ENCODE results near the gene BBS9. TPM values are rescaled to one million over a fixed set of nuclear protein-coding genes. Genes with fewer than 3 reads are reported as not detected.

Gene BBS9
- total RNA-seq, 1 experiment from 2014 or later: 8.1 TPM

DNA sequence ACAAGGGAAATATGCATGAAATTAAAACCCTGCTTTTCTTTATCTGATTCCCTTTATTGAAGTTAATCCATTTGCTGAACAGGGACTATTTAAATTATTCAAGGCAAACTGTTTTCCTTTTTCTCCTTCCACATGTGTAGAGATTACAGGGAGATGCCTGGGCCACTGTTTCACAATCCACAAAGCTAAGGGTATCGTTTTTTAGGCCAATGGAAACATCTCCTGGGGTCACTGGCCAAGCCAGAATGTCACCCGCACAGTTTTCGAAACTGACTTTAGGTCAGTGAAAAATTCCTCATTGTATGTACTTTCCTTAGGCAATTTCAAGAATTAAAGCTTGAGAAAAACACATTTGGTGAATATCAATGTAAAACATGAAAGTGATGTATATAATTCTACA is 516.8 kb downstream of the BBS9 start:
- no peak for DNase-seq (ENCODE audit: low read depth)

DNA sequence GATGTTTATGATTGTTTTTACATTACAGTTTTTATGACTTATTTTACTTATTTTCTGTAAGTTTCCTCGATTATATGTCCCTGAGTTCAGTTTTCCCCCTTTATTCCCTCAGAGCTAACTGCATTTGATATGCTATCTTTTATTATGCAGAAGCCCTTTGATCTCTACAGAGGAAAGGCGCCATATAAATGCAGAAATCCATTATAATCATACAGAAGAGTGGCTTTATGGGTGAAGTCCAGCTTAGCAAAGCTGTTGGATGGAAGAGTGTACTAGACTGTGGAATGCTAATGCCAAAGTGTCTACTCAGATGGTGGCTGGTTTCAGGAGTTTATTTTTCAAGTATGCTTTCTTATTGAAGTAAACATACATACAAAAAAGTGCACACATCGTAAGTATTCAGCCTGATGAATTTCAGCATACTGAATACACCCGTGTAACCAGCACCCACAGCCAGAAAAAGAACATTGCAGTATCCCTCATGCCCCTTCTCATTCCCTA is 517.6 kb downstream of the BBS9 start:
- DNase-seq (ENCODE audit: low read depth): no peak

DNA sequence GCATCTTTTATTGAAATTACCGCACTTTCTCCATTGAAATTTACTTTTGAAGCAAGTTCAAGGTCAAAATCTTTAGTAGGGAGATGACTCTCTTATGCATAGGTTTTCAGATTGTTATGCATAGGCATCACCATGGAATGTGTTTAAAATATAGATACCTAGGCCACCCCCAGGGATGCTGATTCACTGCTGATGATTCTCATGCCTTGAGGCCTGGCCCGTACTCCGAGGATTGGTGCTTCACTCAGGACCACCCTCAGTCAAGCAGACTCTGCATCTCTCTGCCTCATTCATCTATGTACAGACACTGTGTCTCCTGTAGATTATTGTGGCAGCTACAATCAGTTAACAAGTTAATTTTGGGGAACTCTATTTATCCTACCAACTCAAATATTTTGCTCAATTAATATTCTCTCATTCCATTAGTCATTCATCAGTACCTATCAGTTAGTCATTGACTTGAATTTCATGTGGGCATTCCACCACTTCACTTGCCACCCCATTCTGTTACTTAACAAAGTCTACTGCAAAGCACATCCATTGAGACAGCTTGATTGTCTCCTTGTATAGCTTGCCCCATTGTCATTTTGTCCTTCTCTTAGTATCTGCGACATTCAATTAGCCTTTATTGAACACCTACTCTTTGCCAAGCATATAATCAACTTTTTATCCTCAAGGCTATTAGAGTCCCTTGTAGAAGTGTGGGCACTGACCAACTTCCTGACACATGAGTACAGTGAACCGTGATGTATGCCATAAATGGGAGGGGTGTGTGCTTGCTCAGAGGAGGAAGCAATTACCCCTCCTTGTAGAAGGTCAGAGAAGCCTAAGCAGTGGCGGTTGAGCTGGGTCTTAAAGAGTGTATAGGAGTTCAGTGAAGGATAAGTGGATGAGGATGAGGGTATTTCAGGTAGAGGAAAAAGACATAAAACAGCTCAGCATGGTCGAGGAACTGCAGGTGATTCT is 520.4 kb downstream of the BBS9 start:
- DNase-seq (ENCODE audit: low read depth): no peak

GRCh38 chr7:33650828-33651227 is 521.5 kb downstream of the BBS9 start:
- no peak for DNase-seq (ENCODE audit: low read depth)

DNA sequence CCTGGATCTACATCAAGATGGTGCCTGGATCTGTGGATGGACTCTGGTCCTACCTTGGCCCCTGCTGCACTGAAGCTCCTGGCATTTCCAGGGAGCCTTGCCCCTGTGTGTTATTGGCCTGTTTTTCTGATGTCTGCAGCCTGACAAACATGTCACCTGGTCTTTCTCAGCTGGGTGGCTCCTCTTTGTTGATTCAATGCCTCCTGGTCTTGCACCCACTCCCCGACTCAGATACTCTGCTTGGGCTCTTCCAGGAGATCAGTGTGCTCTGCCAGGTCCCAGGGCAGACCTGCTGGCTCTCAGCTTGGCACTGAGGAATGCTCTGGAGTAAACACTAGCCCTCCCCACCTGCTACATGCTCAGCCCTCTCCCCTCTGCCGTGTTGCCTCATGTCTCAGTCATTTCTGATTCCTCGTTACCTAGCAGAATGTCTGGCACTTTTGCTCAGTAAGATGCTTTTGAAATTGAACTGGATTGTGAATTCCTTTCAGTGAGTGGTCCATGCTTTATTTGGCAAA is 522.7 kb downstream of the BBS9 start:
- DNase-seq (ENCODE audit: low read depth): no peak

- DNase-seq (ENCODE audit: low read depth): no peak
Measured at GRCh38 chr7:33654676-33655075, 525.3 kb downstream of the BBS9 start.

Other genes with a start within 250 kb of the BBS9 start
- 47.8 and 57.9 TPM in 2 replicates for gene KBTBD2, start 237.8 kb upstream of the BBS9 start, total RNA-seq (2014; rRNA removed; shearing (Covaris generic))
- 68.6 and 85.4 TPM in 2 replicates for gene FKBP9, start 172.1 kb upstream of the BBS9 start, total RNA-seq (2014; rRNA removed; shearing (Covaris generic))
- 64.4 and 66.6 TPM in 2 replicates for gene NT5C3A, start 66.8 kb upstream of the BBS9 start, total RNA-seq (2014; rRNA removed; shearing (Covaris generic))
- 28.6 and 29.9 TPM in 2 replicates for gene RP9, start 20.2 kb upstream of the BBS9 start, total RNA-seq (2014; rRNA removed; shearing (Covaris generic))

All from Daoy (cell line).